HepG2 (cell line): Measurements from ENCODE around the gene STK25. TPM values are rescaled to one million over a fixed set of nuclear protein-coding genes. Genes with fewer than 3 reads are reported as not detected.

Experiments used
- ATAC-seq: fragments of 200-7000 bp; cut with Tn5 transposase; 3 replicates; pipeline ENCODE4 v1.9.1; 2020; ENCODE audit warnings: mild to moderate bottlenecking, moderate library complexity
- BruUV-seq: library from RNA; stranded (reverse); fragments of 400-500 nt; replicated peaks from 2 replicates; lab custom pipeline; 2021; lab: Mats Ljungman, UMichigan
- CTCF ChIA-PET: fragments of 300-600 bp; formaldehyde crosslinking; extraction: SDS; loops from one replicate; lab custom pipeline; 2021; ENCODE audit warnings: low total read pairs, inconsistent platforms, low intra/inter-chr PET ratio; lab: Yijun Ruan, JAX
- POLR2A ChIA-PET: fragments of 350-600 bp; sonication (Branson Sonifier 250); formaldehyde crosslinking; loops from one replicate; lab custom pipeline; 2020; ENCODE audit warnings: antibody characterized with exemption, inconsistent platforms; lab: Yijun Ruan, JAX
- DNase-seq: peaks from one replicate; pipeline ENCODE4 v3.0.0-alpha.2; 2015; ENCODE audit warnings: low spot score
- FAIRE-seq: peaks from 3 replicates; lab custom pipeline; 2011; peaks lifted over from hg19 to GRCh38; lab: Jason Lieb, UNC
- H2AFZ ChIP-seq: one replicate; pipeline ENCODE4 v1.6.1; 2011; ENCODE audit warnings: low read length, inconsistent platforms
- H3K27ac ChIP-seq: fragments of 300-600 bp; 3 replicates; pipeline ENCODE4 v1.8.0; 2011; ENCODE audit warnings: mixed run types, mild to moderate bottlenecking, mixed read lengths, low read length, inconsistent platforms; ENCODE audit not compliant: insufficient read depth; ENCODE audit errors: extremely low read length
- H3K27me3 ChIP-seq, 2 experiments: fragments of 200-600 bp in 1 of 2; 2 replicates in 1 of 2; 3 replicates in 1 of 2; pipeline versions ENCODE4 v1.6.0 to v1.8.0; 2011; ENCODE audit warnings: low read length in 2 of 2, mild to moderate bottlenecking in 2 of 2, moderate library complexity in 2 of 2, inconsistent platforms in 1 of 2; ENCODE audit not compliant: insufficient read depth in 2 of 2, control insufficient read depth in 1 of 2
- H3K36me3 ChIP-seq, 2 experiments: fragments of 200-600 bp in 1 of 2; replicated peaks in 1 of 2; 2 replicates in 1 of 2; 3 replicates in 1 of 2; pipeline versions ENCODE4 v1.5.1 to v1.8.0; 2011; ENCODE audit warnings: low read length in 2 of 2, inconsistent platforms in 1 of 2; ENCODE audit not compliant: insufficient read depth in 2 of 2, control insufficient read depth in 1 of 2
- H3K4me1 ChIP-seq: 2 replicates; pipeline ENCODE4 v1.5.1; 2012; ENCODE audit warnings: low read length, inconsistent platforms; ENCODE audit not compliant: insufficient read depth
- H3K4me2 ChIP-seq: 2 replicates; pipeline ENCODE4 v1.6.0; 2011; ENCODE audit warnings: low read depth, low read length, inconsistent platforms
- H3K4me3 ChIP-seq, 3 experiments: fragments of 200-600 bp in 1 of 3; sonication (generic), shearing (Covaris generic) in 1 of 3; replicated peaks in 1 of 3; 2 replicates each; pipeline ENCODE4 v1.5.1; 2011 to 2016; ENCODE audit warnings: low read length in 3 of 3, inconsistent platforms in 2 of 3, low read depth in 2 of 3, mild to moderate bottlenecking in 2 of 3, control low read depth in 1 of 3, mixed read lengths in 1 of 3; ENCODE audit not compliant: insufficient read depth in 1 of 3
- H3K79me2 ChIP-seq: one replicate; pipeline ENCODE4 v1.6.1; 2011; ENCODE audit warnings: low read length, inconsistent platforms; ENCODE audit not compliant: insufficient read depth
- H3K9ac ChIP-seq: 2 replicates; pipeline ENCODE4 v1.6.0; 2011; ENCODE audit warnings: mild to moderate bottlenecking, low read depth, low read length, inconsistent platforms; ENCODE audit not compliant: insufficient read depth
- H3K9me3 ChIP-seq: 2 replicates; pipeline ENCODE4 v1.5.1; 2012; ENCODE audit warnings: mild to moderate bottlenecking, low read length
- H4K20me1 ChIP-seq: 2 replicates; pipeline ENCODE4 v1.6.0; 2011; ENCODE audit warnings: inconsistent platforms, mild to moderate bottlenecking, low read length, moderate library complexity; ENCODE audit not compliant: insufficient read depth
- AHR ChIP-seq: IDR thresholded peaks from 2 replicates; pipeline ENCODE4 v1.6.1; 2018; ENCODE audit warnings: missing genetic modification reagents, missing compliant biosample characterization
- FOSL1 ChIP-seq: sonication (generic); formaldehyde crosslinking; IDR thresholded peaks from 2 replicates; pipeline ENCODE4 v1.9.0; 2021; ENCODE audit warnings: missing genetic modification reagents, borderline replicate concordance
- GZF1 ChIP-seq: sonication (generic); formaldehyde crosslinking; IDR thresholded peaks from 2 replicates; pipeline ENCODE4 v1.5.1; 2020; ENCODE audit warnings: mild to moderate bottlenecking, missing genetic modification reagents
- MATR3 ChIP-seq: sonication (generic); formaldehyde crosslinking; IDR thresholded peaks from 2 replicates; pipeline ENCODE4 v1.4.0; 2020; ENCODE audit warnings: missing genetic modification reagents
- RAD21 ChIP-seq: fragments of 450-650 bp; formaldehyde crosslinking; IDR thresholded peaks from 2 replicates; pipeline ENCODE4 v1.5.0; 2020; ENCODE audit warnings: mild to moderate bottlenecking
- RXRB ChIP-seq: IDR thresholded peaks from 2 replicates; pipeline ENCODE4 v1.6.1; 2016; ENCODE audit warnings: borderline replicate concordance, missing genetic modification reagents, missing compliant biosample characterization
- SMARCE1 ChIP-seq: fragments of 450-650 bp; IDR thresholded peaks from 2 replicates; pipeline ENCODE4 v1.6.1; 2017; ENCODE audit warnings: borderline replicate concordance
- TCF7 ChIP-seq: sonication (generic); IDR thresholded peaks from 2 replicates; pipeline ENCODE4 v1.6.1; 2016; ENCODE audit warnings: antibody characterized with exemption, low read depth
- ZBTB38 ChIP-seq: sonication (generic); formaldehyde crosslinking; IDR thresholded peaks from 2 replicates; pipeline ENCODE4 v1.5.1; 2020; ENCODE audit warnings: mild to moderate bottlenecking, missing genetic modification reagents
- ZNF124 ChIP-seq: sonication (generic); formaldehyde crosslinking; IDR thresholded peaks from 2 replicates; pipeline ENCODE4 v1.4.0; 2020; ENCODE audit warnings: missing genetic modification reagents
- ZNF253 ChIP-seq: sonication (generic); formaldehyde crosslinking; IDR thresholded peaks from 2 replicates; pipeline ENCODE4 v1.8.0; 2022; ENCODE audit warnings: mild to moderate bottlenecking, missing genetic modification reagents, borderline replicate concordance
- ZNF614 ChIP-seq: IDR thresholded peaks from 2 replicates; pipeline ENCODE4 v1.6.1; 2018; ENCODE audit warnings: missing biosample characterization, missing genetic modification reagents, inconsistent platforms, borderline replicate concordance
- ZNF644 ChIP-seq: IDR thresholded peaks from 2 replicates; pipeline ENCODE4 v1.6.1; 2016; ENCODE audit warnings: low read depth
- ZNF7 ChIP-seq: IDR thresholded peaks from 2 replicates; pipeline ENCODE4 v1.6.1; 2016; ENCODE audit warnings: missing biosample characterization, missing genetic modification reagents
- ZNF766 ChIP-seq: sonication (generic); formaldehyde crosslinking; IDR thresholded peaks from 2 replicates; pipeline ENCODE4 v1.5.0; 2020; ENCODE audit warnings: missing genetic modification reagents, borderline replicate concordance
- ZNF781 ChIP-seq: sonication (generic); formaldehyde crosslinking; IDR thresholded peaks from 2 replicates; pipeline ENCODE4 v1.5.1; 2020; ENCODE audit warnings: borderline replicate concordance, mild to moderate bottlenecking, missing genetic modification reagents; ENCODE audit errors: not compliant biosample characterization
- ZSCAN22 ChIP-seq: sonication (generic); formaldehyde crosslinking; IDR thresholded peaks from 2 replicates; pipeline ENCODE4 v1.4.0; 2020; ENCODE audit warnings: mild to moderate bottlenecking, missing genetic modification reagents
- WGBS: methylation state at CpG from one replicate; pipeline ENCODE4 v1.1.6; 2017; ENCODE audit warnings: low lambda C conversion rate; 5-methylcytosine and 5-hydroxymethylcytosine counted together
- in situ Hi-C: cut with HindIII; loops from 2 replicates; pipeline ENCODE4 v1.10.0; 2017; ENCODE audit warnings: low pct_unique_long_range_greater_than_20kb; ENCODE audit not compliant: extremely low pct_ligation_motif_present
- intact Hi-C: fragments of 100-400 bp; cut with micrococcal nuclease; formaldehyde crosslinking; loops from one replicate; pipeline ENCODE4 v1.10.0; 2022; ENCODE audit not compliant: unreplicated experiment
- polyA plus RNA-seq, 8 experiments: library from polyadenylated mRNA; depleted of rRNA in 3 of 8; stranded (reverse) in 7 of 8; unstranded in 1 of 8; fragments of >200 nt; fragmentation: Illumina TruSeq in 4 of 8; extraction: Trizol in 4 of 8; gene quantifications; 2 replicates each; pipeline versions ENCODE4 v1.2.1 to v1.2.3, GENCODE V29; 2011 to 2016; ENCODE audit warnings: low read depth in 4 of 8, missing spikeins in 1 of 8, mixed read lengths in 1 of 8; ENCODE audit not compliant: insufficient read depth in 1 of 8
- total RNA-seq, 5 experiments: library from RNA; depleted of rRNA; stranded (reverse); fragments of >200 nt; fragmentation: Illumina TruSeq; extraction: Trizol; gene quantifications; 2 replicates each; pipeline ENCODE4 v1.2.3, GENCODE V29; 2016; ENCODE audit warnings: low read depth in 1 of 5

STK25 gene
- total and polyA plus RNA-seq, 2 of the 13 experiments (the other 11 are each of a cell fraction or from before 2014, with no cell fraction given): 177 to 481 TPM

DNA sequence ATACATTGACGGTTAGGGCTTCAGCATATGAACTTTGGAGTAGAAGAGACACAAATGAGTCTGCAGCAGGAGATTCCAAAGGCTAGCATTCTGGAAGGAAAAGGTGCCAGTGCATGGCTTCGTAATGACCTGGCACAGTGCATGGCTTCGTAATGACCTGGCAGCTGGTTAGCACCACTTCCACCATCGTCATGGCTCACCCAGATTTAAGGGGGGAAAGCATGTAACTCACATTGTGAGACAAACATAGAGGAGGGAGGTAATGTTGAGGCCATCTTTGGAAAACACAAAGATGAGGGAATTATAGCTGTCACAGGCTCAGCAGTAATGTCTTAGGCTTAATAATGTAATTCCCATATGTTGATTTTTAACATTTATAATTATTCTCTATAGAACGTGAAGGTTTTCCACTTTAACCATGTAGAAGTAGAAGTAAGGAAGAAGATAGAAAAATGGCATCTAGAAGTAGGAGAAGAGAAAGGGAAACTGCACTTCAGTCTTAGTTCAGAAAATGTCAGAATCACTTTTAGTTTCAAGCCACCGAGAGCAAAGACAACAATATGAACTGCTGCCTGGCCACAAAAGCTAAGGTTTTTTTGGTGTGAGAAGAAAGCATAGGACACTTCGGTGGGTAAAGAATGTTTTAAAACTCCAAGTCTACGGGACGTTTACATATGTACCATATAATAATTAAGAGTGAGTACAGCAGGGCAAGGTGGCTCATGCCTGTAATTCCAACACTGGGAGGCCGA, 6.8 kb upstream of the STK25 start:
- BruUV-seq: no TSS peak
- intact Hi-C loops: no loop called here
- ChIA-PET POLR2A (interaction anchor here (0.8 to 2.4 kb wide), 8 partner anchors 15 to 188 kb away, joined by 3 to 11 read pairs (median 5); partner anchors contain the start of gene BOK), CTCF (no interaction called here)
- WGBS: 43% methylated on average over 10 of the region's 10 CpGs
- H3K4me3 ChIP-seq: no peak overlapping the region
- H3K79me2 ChIP-seq: no peaks in the 10 kb centered on the region
- H3K4me1 ChIP-seq: peaks cover 57% of the 10 kb centered on the region
- no peaks in the 10 kb centered on the region for H4K20me1 ChIP-seq
- H3K27me3 ChIP-seq: no peaks in the 10 kb centered on the region; a peak in 2 of 5 replicates
- no peaks in the 10 kb centered on the region for H3K36me3 ChIP-seq
- ATAC-seq: peak; percentile 11; the same call in 2 of the 3 replicates
- no peak for TF ChIP-seq SMARCE1
- no peak for TF ChIP-seq AHR (CRISPR knock-in tag)
- TF ChIP-seq ZNF781 (CRISPR knock-in tag): peak; percentile 17
- TF ChIP-seq ZNF614: no peak
- TF ChIP-seq ZNF644 (CRISPR knock-in tag): 0 out of 2 replicates have a peak, but pooled peaks have one; percentile 7
- TF ChIP-seq RAD21: no peak
- 0 out of 2 replicates have a peak, but pooled peaks have one; percentile 7 for TF ChIP-seq ZNF124 (CRISPR knock-in tag)
- no peak for TF ChIP-seq ZNF253 (CRISPR knock-in tag)
- no peak for TF ChIP-seq MATR3 (CRISPR knock-in tag)
- no peak for TF ChIP-seq ZSCAN22 (CRISPR knock-in tag)
- TF ChIP-seq TCF7: no peak
- peak; percentile 18; the same call in 1 of the 2 replicates for TF ChIP-seq ZBTB38
- no peak for TF ChIP-seq ZNF7 (CRISPR knock-in tag)
- no peak for TF ChIP-seq ZNF766
- no peak for TF ChIP-seq GZF1
- TF ChIP-seq RXRB (CRISPR knock-in tag): 0 out of 2 replicates have a peak, but pooled peaks have one; percentile 2
- no peak for TF ChIP-seq FOSL1 (CRISPR knock-in tag)
- H3K9me3 ChIP-seq: no peaks in the 10 kb centered on the region
- peak overlapping the region; percentile 28 for H3K27ac ChIP-seq
- in situ Hi-C loops: no loop called here
- no peak overlapping the region for H3K9ac ChIP-seq
- no peak for DNase-seq
- H3K4me2 ChIP-seq: peak overlapping the region; percentile 52
- H2AFZ ChIP-seq: peak overlapping the region; percentile 57
- peak; percentile 53 for FAIRE-seq
